Endothelial cell of umbilical vein (primary cell): ENCODE data around the gene KRT15. TPM values are rescaled to one million over a fixed set of nuclear protein-coding genes. Genes with fewer than 3 reads are reported as not detected.

Source experiments
- BruUV-seq: library from RNA; stranded (reverse); fragments of 400-500 nt; replicated peaks from 2 replicates; lab custom pipeline; 2021; lab: Mats Ljungman, UMichigan
- CTCF ChIA-PET: fragments of 300-600, 350-600 bp; sonication (Branson Sonifier 250); formaldehyde crosslinking; loops from one replicate; lab custom pipeline; 2021; ENCODE audit warnings: antibody characterized with exemption, inconsistent platforms; lab: Charles Lee
- POLR2A ChIA-PET: fragments of 300-600, 350-600 bp; sonication (Branson Sonifier 250); formaldehyde crosslinking; loops from one replicate; lab custom pipeline; 2021; ENCODE audit warnings: antibody characterized with exemption, inconsistent platforms; lab: Charles Lee
- DNase-seq: peaks from one replicate; pipeline ENCODE4 v3.0.0-alpha.2; 2011; ENCODE audit warnings: low read depth, low spot score
- FAIRE-seq: peaks from 2 replicates; lab custom pipeline; 2011; peaks lifted over from hg19 to GRCh38; lab: Jason Lieb, UNC
- H2AFZ ChIP-seq: 2 replicates; pipeline ENCODE4 v1.6.0; 2012; ENCODE audit warnings: low read depth, low read length, control low read depth, inconsistent platforms
- H3K27ac ChIP-seq: 2 replicates; pipeline ENCODE4 v1.5.1; 2011; ENCODE audit warnings: low read depth, mild to moderate bottlenecking, control low read depth, low read length, moderate library complexity; ENCODE audit not compliant: insufficient read depth
- H3K27me3 ChIP-seq, 2 experiments: 2 replicates each; pipeline versions ENCODE4 v1.6.0 to v1.6.1; 2011; ENCODE audit warnings: low read length in 2 of 2, mixed read lengths in 1 of 2; ENCODE audit not compliant: control insufficient read depth in 2 of 2, insufficient read depth in 2 of 2
- H3K36me3 ChIP-seq, 2 experiments: 2 replicates in 1 of 2; 3 replicates in 1 of 2; pipeline ENCODE4 v1.5.1; 2011; ENCODE audit warnings: low read length in 2 of 2, mild to moderate bottlenecking in 1 of 2, moderate library complexity in 1 of 2; ENCODE audit not compliant: control insufficient read depth in 2 of 2, insufficient read depth in 2 of 2; ENCODE audit errors: extremely low read depth in 1 of 2
- H3K4me1 ChIP-seq: 3 replicates; pipeline ENCODE4 v1.5.1; 2011; ENCODE audit warnings: mild to moderate bottlenecking, low read length; ENCODE audit not compliant: control insufficient read depth, insufficient read depth; ENCODE audit errors: extremely low read depth
- H3K4me2 ChIP-seq: 2 replicates; pipeline ENCODE4 v1.6.1; 2011; ENCODE audit warnings: low read length, control low read depth, mixed read lengths; ENCODE audit not compliant: insufficient read depth
- H3K4me3 ChIP-seq, 3 experiments: fragments of 200-600 bp in 1 of 3; sonication (generic), shearing (Covaris generic) in 1 of 3; replicated peaks in 1 of 3; 2 replicates each; pipeline ENCODE4 v1.5.1; 2011 to 2016; ENCODE audit warnings: control low read depth in 3 of 3, low read length in 3 of 3, mild to moderate bottlenecking in 2 of 3, inconsistent platforms in 1 of 3, low read depth in 1 of 3, moderate library complexity in 1 of 3; ENCODE audit not compliant: insufficient read depth in 1 of 3
- H3K79me2 ChIP-seq: 2 replicates; pipeline ENCODE4 v1.6.0; 2012; ENCODE audit warnings: low read length, inconsistent platforms; ENCODE audit not compliant: control insufficient read depth, insufficient read depth
- H3K9ac ChIP-seq: replicated peaks from 2 replicates; pipeline ENCODE3; 2011; ENCODE audit warnings: low read length, control low read depth; ENCODE audit not compliant: insufficient read depth; ENCODE audit errors: extremely low read depth
- H3K9me1 ChIP-seq: replicated peaks from 3 replicates; pipeline ENCODE4 v1.6.0; 2011; ENCODE audit warnings: mild to moderate bottlenecking, low read length; ENCODE audit not compliant: control insufficient read depth, insufficient read depth; ENCODE audit errors: extremely low read depth
- H3K9me3 ChIP-seq: replicated peaks from 2 replicates; pipeline ENCODE4 v1.5.1; 2012; ENCODE audit warnings: low read length, inconsistent platforms; ENCODE audit not compliant: control insufficient read depth, insufficient read depth
- H4K20me1 ChIP-seq: replicated peaks from 2 replicates; pipeline ENCODE3; 2011; ENCODE audit warnings: mild to moderate bottlenecking, low read length; ENCODE audit not compliant: control insufficient read depth, insufficient read depth; ENCODE audit errors: extremely low read depth
- CTCF ChIP-seq, 2 donors: IDR thresholded peaks; 1 replicate in 1 of 2; 2 replicates in 1 of 2; pipeline ENCODE4 v1.5.1; 2011; ENCODE audit warnings: low read length in 2 of 2, mild to moderate bottlenecking in 2 of 2, moderate library complexity in 2 of 2, control low read depth in 1 of 2, inconsistent platforms in 1 of 2, low read depth in 1 of 2; ENCODE audit not compliant: insufficient read depth in 1 of 2; ENCODE audit errors: extremely low read depth in 1 of 2
- EZH2 ChIP-seq: IDR thresholded peaks from 2 replicates; pipeline ENCODE4 v1.6.1; 2012; ENCODE audit warnings: borderline replicate concordance, low read depth, mild to moderate bottlenecking, moderate library complexity, low read length, inconsistent platforms; ENCODE audit not compliant: severe bottlenecking
- FOS ChIP-seq: IDR thresholded peaks from 2 replicates; pipeline ENCODE4 v1.6.1; 2011; ENCODE audit warnings: mild to moderate bottlenecking, low read length, moderate library complexity, borderline replicate concordance; ENCODE audit not compliant: insufficient read depth
- GATA2 ChIP-seq: IDR thresholded peaks from 2 replicates; pipeline ENCODE4 v1.7.0; 2011; ENCODE audit warnings: low read depth, mild to moderate bottlenecking, moderate library complexity, mixed read lengths, low read length; ENCODE audit not compliant: insufficient read length, insufficient read depth
- JUN ChIP-seq: IDR thresholded peaks from 2 replicates; pipeline ENCODE4 v1.6.1; 2011; ENCODE audit warnings: borderline replicate concordance, low read depth; ENCODE audit not compliant: insufficient read length, insufficient read depth
- MAX ChIP-seq: IDR thresholded peaks from 2 replicates; pipeline ENCODE4 v1.6.1; 2011; ENCODE audit not compliant: insufficient read depth, insufficient read length
- MYC ChIP-seq: IDR thresholded peaks from one replicate; pipeline ENCODE4 v1.6.1; 2011; ENCODE audit warnings: mild to moderate bottlenecking, low read depth, low read length
- POLR2A ChIP-seq: IDR thresholded peaks from 2 replicates; pipeline ENCODE4 v1.6.1; 2012; ENCODE audit warnings: low read depth, mild to moderate bottlenecking, control low read depth, low read length
- POLR2AphosphoS5 ChIP-seq: IDR thresholded peaks from 2 replicates; pipeline ENCODE4 v1.6.1; 2012; ENCODE audit warnings: low read depth, mild to moderate bottlenecking, control low read depth, low read length, moderate library complexity; ENCODE audit not compliant: insufficient read depth
- dilution Hi-C: fragments of 300-500 bp; cut with MboI; formaldehyde crosslinking; loops from one replicate; pipeline ENCODE4 v1.15.0; 2019; ENCODE audit warnings: low sequenced_read_pairs; ENCODE audit not compliant: extremely low pct_ligation_motif_present
- intact Hi-C: fragments of 100-400 bp; cut with micrococcal nuclease; formaldehyde crosslinking; loops from one replicate; pipeline ENCODE4 v1.10.0; 2022
- polyA plus RNA-seq, 4 experiments: library from polyadenylated mRNA; depleted of rRNA in 3 of 4; stranded (reverse) in 3 of 4; unstranded in 1 of 4; fragments of >200 nt; gene quantifications; 2 replicates each; pipeline versions ENCODE4 v1.2.1 to v1.2.3, GENCODE V29; 2011 to 2012; ENCODE audit warnings: missing spikeins in 1 of 4
- total RNA-seq: library from RNA; stranded (reverse); gene quantifications from 2 replicates; pipeline ENCODE4 v1.2.3, GENCODE V29; 2021

The KRT15 gene
- total and polyA plus RNA-seq, 2 donors (not counting 3 experiments of a cell fraction or from before 2014, with no cell fraction given): 0.68 to 2.8 TPM

- intact Hi-C loops (no loop called here), dilution Hi-C loops (no loop called here)
- H3K9ac ChIP-seq: no peak overlapping the region
- CTCF ChIA-PET: interaction anchor here (1.3 to 4.2 kb wide), 5 partner anchors 10 to 131 kb away, joined by 3 to 46 read pairs (median 4); no protein-coding TSS in a partner anchor
- H3K4me2 ChIP-seq: no peak overlapping the region
- no peak overlapping the region for H2AFZ ChIP-seq
- BruUV-seq: no TSS peak
- no peaks in the 10 kb centered on the region for H3K27me3 ChIP-seq
- DNase-seq: no peak
- no peak for TF ChIP-seq GATA2
- TF ChIP-seq MYC: no peak
- no peak for TF ChIP-seq CTCF (IDR thresholded peaks at IDR 0.05; ENCODE audit: extremely low read depth in 1 of 2, insufficient read depth in 1 of 2, low read depth in 1 of 2, low read length in 2 of 2)
- TF ChIP-seq MAX: no peak
- no peak for TF ChIP-seq JUN
- TF ChIP-seq EZH2: no peak
- TF ChIP-seq POLR2A: no peak
- TF ChIP-seq POLR2AphosphoS5: no peak
- TF ChIP-seq FOS: no peak
- no peak overlapping the region for H3K4me3 ChIP-seq
- H3K36me3 ChIP-seq: no peaks in the 10 kb centered on the region
- no peaks in the 10 kb centered on the region for H3K9me1 ChIP-seq
- H4K20me1 ChIP-seq: no peaks in the 10 kb centered on the region
- H3K79me2 ChIP-seq: no peaks in the 10 kb centered on the region
- no peaks in the 10 kb centered on the region for H3K9me3 ChIP-seq
- no peak for FAIRE-seq
- POLR2A ChIA-PET: no interaction called here
- no peak overlapping the region for H3K27ac ChIP-seq
- H3K4me1 ChIP-seq: peaks cover 11% of the 10 kb centered on the region
Measured at GRCh38 chr17:41534899-41535546, 16.3 kb upstream of the KRT15 start.
